ENCODE data around the gene FABP3.

The FABP3 gene

DNA sequence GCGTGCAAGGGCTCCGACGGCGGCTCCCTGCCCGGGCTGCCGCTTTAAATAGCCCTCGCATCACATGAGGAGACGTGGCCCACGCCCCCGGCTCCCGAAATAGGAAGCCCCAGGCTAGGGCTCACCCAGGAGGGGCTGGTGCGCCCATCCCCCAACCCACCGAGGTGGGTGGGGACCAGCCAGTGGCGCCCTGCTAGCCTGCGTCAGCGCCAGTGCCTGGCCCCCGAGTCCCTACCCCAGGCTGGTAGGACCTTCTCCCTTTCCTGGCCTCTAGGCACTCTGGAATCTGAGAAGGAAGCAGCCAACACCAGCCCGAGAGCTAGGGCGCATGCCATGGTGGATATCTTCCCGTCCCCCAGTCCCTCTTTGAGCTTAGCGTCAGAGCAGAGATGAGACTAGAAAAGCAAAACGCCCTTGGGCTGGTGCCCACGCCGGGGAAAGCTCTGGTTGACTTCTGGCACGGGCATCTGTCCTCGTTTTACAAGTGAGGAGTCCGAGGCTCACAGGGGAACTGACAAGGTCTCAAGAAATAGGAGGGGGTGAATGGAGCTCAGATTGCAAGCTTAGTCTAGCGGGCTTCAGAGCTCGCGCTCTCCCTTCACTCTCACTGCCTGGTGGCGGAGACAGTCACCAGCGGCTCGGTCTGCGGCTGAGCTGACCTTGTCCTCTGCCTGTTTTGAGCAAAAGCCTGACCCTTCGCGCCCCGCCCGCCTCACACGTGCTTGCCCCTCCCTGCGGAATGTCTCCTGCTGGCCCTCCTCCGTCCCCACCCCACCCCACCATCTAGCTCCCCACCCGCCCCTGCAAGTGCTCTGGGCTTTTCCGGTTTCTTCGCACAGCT lies at the start of gene FABP3:
TSS of gene FABP3 (minus strand) at position 21 of the 841 bp plus-strand sequence. CDS start 62 bp downstream, outside the sequence.
- peak; percentile 2 for DNase-seq

DNA sequence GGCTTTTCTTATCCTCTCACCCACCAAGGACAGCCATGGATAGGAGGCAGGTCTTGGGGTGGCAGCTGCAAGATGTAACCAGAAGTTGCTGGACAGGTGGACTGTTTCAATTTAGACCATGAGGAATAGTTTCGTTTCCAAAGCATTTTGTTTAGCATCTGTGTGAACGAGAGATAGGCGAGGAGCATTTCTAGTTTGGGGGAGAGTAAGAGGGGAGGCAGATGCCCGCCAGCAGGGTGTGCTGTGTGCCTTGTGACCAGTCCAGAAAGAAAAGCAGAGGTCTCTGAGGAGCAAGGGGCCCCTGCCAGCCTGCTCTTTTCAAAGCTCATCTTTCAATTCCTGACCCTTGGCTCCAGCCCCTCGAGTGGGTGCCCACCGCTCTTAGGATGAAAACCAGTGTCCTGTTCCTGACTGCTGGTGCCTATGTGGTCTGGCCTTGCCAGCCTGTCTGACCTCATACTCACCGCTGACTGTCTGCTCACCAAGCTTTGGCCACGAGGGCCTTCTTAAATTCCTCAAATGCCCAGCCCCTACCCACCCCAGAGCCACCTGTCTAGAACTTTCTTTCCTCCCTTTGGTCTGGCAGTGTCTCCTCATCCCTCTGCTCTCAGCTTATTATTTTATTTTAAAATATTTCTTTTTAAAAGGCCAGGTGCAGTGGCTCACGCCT lies 48.6 kb upstream of the FABP3 start:
- no peak for DNase-seq

DNA sequence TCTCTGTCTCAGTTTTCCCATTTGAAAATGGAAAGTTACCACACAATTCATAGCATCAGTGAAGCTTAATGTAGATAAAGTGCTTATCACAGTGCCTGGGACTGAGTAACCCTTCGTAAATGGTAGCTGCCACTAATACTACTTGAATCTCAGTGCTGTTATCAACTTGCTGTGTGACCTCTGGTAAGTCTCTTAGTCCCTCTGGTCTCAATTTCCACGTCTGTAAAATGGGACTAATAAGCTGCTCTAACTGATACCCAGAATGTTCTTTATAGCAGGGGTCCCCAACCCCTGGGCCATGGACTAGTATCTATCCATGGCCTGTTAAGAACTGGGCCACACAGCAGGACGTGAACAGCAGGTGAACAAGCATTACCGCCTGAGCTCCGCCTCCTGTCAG lies 47.8 kb upstream of the FABP3 start:
- no peak for DNase-seq

DNA sequence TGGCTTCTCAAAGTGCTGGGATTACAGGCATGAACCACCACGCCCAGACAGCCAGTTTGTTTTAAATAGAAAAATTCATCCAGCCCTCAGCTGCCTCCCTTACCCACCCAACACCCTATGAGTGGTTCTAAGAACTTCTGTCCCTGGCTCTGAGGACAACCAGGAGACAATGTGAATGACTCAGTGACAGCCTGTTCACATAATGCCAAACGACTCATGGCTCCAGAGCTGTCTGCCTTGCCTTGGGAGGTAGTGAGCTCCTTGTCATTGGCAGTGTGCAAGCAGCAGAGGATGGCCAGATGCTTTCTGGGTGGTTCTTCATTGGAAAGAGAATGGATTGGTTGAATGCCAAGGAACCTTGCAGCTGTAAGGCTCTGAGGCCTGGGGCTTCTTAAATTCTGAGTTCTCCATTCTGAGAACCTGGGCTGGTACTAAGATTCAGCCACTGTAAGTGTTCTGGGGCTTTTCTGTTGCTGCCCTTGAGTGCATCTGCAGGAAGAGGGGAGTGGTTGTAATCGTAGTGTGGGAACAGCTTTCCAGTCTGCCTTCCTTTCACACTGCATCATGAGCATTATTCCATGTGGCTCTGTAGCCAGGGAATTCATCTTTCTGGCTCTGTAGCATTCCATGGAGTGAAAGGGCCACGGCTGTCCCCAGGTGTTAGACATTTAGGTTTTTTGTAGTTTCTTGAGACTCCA lies 45.9 kb upstream of the FABP3 start:
- DNase-seq = no peak

DNA sequence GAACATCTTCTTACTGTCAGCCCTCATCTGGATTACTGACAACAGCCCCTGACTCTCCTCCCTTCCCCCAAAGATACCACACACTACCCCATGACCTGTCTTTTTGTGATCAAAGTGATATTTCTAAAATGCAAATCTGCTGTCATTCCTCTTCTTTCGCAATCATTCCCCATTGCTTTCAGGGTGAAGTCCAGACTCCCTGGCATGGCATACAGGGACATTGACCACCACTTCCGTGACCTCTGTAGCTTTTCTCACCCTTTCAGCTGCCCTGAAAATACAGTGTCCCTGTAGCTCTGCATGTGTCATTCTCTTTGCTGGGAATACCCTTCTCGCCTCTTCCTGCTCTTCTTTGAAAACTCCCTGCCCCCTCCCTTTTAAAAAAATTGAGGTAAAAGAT lies 44.3 kb upstream of the FABP3 start:
- no peak for DNase-seq

DNA sequence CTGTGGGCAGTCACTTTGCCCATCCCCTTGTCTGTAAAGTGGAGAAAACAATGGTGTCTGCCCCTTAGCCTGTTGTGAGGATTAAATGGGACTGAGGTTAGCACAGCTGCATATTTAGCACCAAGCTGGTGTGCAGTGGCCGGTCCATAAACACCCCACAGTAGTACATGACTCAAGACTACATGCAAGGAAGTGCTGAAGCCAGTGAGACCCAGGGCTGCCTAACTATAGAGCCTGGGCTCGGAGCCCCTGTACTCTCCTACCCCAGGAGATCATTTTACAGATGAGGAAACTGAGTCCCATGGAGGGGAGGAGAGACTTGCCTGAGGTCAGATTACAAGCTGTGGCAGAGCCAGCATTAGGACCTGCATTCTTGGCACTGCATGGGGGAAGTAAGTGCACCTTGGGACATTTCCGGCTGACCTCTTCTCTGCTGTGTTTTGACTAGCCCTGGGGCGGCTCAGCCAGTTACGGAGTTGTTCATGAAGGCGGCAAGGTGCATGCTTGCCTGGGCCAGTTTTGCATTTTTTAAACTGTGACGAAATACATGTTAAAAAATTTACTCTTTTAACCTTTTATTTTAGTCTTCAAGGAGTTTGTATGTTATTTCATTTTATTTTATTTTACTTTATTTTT lies 43.3 kb upstream of the FABP3 start:
- DNase-seq = no peak

DNA sequence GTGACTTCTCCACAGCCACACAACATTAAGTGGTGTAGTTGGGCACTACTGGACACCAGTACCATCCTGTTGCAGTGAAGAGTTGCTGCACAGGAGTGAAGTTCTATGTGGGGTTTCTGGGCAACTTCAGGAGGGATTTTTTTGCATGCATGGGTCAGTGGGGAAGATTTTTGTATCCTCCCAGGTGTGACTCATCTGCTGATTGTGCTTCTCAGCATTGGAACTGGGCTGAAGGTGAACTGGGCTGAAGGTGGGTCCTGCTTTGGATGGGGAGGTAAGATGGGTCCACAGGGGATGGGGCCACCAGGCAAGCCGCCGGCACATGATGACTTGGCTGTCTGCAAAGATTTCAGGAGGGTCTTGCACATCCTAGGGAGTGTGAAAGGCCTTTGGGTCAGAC lies 42.8 kb upstream of the FABP3 start:
- no peak for DNase-seq

DNA sequence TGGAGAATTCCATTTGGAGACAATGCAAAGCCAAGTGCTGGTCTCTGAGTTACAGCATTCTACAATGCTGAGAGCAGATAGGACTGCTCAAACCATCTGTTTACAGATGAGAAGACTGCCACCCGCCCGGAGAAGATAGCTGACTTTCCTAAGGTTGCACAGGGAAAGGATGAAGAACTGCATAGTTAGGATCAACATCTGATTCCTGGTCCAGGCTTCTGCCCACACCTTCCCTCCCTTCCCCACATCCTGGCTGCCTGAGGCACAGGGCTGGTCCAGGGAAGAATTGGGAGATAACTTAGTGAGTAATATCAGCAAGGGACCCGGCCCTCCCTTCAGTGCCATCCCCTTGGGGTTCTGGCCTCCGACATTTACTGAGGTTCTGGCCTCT lies 42.1 kb upstream of the FABP3 start:
- DNase-seq = no peak

DNA sequence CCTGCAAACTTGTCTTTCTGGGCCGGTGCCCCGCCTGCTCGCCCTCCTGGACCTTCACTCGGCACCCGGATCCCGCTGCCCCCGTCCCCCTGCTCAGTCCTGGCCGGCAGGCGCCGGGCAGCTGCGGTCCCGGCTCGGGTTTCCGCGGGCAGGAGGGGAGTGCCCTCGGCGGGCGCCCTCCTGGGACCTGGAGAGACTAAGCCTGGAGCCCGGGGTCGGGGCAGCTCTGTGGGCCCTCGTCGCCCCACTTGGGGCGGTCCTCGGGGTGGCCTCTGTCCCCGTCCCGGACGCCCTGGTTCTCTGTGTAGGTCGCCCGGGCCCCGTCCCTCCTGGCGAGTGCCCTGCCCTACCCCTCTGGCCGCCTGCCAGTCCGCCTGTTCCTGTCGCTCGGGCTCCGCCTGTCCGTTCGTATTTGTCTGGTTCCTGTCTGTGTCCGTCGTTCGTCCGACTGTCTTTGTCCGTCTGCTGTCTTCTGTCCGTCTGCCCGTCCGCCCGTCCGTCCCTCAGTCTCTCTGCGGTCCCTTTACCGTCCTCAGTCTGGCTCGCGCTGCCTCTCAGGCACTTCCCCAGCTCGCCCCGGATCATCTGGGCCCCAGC lies 40.6 kb upstream of the FABP3 start:
- peak; percentile 15 for DNase-seq

DNA sequence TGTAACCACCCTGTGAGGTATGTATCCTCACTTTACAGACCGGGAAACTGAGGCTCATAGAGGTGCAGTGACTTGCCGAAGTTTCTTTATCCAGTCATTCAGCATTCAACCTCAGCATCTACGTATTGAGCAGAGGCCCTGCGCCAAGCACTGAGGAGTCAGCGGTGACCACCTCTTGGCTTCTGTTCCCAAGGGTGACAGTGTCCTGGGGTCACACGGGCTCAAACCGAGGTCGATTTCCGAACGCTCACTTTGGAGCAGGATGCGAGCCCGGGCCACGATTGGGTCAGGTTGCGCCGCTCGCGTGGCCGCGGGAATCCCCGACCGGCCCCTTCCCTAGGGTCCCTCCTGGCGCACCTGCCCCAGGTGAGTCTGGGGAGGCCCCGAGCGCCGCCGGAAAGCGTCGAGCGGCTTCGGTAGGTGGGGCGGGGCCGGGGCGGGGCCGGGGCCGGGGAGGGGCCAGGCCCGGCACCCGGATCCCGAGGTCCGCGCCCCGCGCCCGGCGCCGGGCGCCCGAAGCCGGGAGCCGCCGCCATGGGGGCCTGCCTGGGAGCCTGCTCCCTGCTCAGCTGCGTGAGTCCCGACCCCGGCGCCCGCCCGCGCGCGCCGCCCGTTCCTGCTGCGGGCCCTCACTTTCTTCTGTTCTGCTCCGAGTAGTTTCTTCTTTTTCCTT lies 40.0 kb upstream of the FABP3 start, which contains the start of gene SERINC2:
TSS of gene SERINC2 (plus strand) at position 482 of the 673 bp plus-strand sequence. CDS start at position 535, 53 bp downstream.
- DNase-seq = peak; percentile 26

DNA sequence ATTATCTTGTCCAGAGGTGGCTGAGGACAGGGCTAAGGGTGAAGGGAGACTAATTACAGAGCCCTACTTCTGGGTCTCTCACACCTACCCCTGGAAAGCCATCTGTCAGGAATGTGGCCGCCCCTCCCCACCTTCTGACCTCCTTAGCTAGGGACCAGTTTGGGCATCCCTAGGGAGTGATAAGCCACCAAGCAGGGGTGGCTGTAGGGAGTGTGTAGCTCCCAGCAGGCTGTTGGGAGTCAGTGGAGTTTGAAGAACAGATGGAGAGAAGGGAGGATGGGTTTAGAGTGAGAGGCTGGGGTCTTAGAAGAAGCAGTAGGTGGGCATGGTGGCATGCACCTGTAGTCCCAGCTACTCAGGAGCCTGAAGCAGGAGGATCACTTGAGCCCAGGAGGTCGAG lies 39.3 kb upstream of the FABP3 start:
- DNase-seq = no peak

DNA sequence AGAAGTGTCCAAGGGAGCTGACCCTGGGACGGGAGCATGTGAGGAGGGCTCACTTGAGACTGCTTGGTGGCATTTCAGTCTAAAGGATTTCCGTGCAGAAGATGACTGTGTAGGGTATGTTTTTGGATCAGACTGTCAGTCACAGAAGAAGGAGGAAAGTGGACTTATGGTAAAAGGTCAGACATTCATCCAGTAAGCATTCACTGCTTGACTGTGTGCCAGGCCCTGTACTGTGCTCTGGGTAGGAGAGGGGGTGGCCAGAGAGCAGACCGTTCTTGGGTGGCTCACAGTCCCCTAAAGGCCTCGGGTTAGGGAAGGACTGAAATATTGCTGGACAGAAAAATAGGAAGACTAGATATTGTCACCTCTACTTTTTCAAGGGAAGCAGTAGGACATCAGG lies 38.0 kb upstream of the FABP3 start:
- no peak for DNase-seq

DNA sequence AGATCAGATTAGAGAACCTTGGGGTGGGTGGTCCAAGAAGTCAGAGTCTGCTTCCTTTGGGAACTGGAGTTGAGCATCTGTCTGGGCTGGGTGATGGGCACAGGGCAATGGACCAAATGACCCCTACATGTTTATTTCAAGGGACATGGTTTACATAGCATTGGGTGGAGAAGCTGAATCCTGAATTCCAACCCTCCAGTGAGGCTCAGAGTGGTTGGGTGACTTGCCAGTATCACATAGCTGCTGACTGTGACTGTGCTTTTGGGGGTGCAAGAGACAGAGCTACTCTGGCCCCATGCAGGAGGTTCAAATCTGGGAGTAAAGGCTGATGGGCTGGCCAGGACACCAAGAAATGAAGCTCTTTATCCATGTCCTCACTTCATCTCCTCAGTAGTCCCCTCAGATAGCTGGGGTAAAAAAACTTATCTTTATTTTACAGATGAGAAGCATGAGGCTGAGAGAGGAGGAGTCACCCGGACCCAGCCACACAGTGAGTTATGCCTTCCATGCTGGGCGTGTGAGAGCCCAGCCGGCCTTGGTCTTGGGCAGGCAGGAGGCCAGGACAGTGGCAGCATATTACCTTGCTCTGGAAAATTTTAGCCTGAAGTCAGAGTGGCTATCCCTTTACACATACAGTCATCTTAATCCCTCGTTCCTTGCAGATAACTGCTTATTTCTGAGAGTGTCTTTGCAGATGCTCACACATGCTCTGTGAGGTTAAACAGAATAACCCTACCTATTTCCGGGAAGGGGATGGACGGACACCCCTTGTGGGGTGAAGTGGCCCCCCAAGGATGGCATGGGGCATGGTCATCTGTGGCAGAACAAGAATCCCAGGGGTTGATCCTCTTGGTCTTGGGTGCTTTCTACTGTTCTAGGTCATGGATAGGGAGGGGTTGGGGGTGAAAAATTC lies 37.3 kb upstream of the FABP3 start:
- no peak for DNase-seq

DNA sequence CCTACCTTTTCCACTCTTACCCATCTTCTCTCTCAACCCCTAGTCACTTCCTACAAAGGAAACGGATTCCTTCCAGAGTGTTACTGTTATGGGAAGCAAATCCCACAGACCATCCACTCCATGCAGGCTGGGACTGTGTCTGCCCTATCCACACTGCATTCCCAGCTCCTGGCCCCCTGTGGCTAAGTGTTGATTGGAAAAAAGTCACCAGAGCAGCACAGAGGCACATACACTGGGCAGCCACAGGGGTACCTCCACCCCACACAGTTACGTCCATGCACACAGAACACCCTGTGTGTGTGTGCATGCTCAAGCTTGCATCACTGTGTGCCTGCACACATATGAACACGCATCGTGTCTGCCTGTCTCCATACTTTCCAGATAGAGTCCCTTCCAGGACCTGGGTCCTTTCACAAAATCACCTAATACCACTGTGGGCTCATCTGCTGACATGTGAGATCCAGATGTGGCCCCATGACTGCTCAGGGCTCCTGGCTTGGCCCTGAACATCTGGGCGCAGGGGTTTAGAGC lies 36.0 kb upstream of the FABP3 start:
- no peak for DNase-seq

DNA sequence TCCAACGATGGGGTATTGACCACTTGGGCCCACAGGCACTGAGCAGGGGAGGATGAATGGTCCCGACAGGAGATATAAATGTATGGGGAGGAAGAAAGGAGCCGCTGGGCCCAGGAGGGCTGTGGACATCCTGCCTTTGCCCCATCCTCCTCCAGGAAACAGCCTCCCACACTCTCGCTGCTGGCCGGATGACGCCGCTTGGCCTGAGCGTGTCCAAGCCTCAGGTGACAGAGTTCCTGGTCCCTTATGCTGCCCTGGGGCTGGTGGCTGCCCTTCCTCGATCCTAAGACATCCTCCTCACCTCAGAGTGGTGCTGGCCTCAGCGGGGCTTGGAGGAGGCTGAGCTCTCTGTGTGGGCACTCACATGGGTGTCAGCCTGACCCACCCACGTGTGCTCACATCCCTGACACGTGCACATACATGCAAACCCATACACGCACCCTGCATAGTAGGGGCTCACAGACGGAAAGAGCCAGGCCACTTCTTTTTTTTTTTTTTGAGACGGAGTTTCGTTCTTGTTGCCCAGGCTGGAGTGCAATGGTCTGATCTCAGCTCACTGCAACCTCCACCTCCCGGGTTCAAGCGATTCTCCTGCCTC lies 34.3 kb upstream of the FABP3 start:
- no peak for DNase-seq

DNA sequence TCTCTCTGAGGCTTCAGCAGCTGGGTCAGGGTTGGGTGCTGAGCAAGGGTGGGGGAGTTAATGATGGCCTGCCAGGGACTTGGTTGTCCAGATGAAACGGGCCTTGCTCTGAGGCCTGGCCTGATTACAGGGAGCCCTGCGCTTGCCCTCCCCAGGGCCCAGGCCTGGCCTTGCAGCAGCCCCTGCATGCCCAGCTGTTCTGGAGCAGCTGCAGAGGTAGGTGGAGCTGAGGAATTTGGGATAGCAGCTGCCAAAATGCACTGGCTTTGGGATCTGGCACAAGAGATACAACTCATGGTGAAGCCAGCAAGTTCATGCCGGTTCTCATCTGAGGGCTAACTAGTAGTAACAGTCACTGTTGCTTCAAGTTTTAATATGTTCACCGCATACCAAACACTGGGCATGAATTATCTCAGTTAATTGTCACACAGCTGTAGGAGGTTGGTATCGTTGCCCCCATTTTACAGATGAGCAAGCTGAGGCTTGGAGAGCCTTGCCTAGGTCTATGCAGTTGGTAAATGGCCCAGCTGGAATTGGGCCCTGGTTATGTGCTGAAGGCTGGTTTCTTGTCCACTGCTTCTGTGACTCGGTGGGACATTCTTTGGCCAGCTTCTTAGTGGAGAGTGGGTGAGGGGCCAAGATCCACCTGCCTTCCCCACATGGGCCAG lies 32.8 kb upstream of the FABP3 start:
- no peak for DNase-seq

DNA sequence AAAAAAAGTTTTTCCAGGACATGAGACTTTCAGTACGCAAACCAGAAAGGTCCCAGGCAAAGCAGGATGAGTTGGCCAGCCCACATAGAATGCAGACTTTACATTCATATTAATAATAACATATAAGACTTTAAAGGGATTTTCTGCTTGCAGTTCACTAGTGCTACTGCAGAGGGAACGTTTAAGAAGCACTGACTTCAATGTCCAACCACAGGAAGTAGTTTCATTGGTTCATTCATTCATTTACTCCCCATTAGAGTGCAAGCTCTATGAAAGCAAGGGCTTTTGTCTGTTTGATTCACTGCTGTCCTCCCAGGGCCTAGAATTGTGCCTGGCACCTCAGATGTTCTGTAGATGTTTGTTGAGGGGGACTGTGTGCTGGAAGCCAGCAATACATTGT lies 28.4 kb upstream of the FABP3 start:
- no peak for DNase-seq

DNA sequence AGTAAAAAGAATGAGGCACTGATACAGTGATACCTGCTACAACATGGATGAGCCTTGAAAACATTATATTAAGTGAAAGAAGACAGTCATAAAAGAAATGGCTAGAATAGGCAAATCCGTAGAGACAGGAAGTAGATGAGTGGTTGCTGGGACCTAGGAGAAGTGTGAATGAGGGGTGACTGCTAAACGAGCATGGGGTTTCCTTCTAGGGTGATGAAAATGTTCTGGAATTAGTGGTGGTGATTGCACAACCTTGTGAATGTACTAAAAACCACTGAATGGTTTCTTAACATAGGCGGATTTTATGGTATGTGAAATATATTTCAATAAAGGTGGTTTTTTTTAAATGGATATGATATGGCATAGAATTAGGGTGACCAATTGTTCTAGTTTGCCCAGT lies 27.5 kb upstream of the FABP3 start:
- DNase-seq = no peak

DNA sequence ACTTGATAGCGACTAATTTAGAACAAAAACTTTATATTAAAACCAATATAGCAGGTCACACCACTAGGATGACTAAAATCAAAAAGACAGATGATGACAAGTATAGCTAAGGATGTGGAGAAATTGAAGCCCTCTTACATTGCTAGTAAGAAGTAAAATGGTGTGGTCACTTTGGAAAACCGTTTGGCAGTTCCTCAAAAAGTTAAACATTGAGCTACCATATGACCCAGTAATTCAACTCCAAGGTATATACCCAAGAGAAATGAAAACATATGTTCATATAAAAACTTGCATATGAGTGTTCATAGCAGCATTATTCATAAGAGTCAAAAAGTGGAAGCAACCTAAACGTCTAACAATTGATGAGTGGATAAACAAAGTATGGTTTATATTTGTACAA lies 27.1 kb upstream of the FABP3 start:
- DNase-seq = no peak

DNA sequence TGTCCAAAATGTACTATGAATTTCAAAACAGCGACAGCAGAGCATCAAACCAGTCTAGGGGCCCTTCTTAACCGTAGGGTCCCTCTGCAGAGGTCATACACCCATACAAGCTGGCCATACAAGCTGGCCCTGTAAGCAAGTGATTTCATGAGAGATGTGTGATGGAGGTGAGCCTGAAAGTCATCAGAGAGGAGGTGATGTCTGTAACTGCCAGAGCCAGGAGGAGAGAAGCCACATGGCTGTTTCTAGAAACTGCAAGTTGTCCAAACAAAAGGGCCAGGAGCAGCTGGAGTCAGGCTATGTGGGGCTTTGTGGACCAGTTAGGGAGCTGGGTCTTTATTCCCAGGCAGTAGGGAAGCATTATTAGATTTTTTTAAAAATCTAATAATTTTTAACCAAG lies 25.4 kb upstream of the FABP3 start:
- DNase-seq = no peak

Measured in CD4-positive, alpha-beta T cell treated with Interleukin-12 subunit alpha and Interleukin-12 subunit beta, for 1 hour (primary cell).